Activated T-cell treated with anti-CD3 and anti-CD28 coated beads, Interleukin-2, amount 50 U/mL, for 4 hours (primary cell): ENCODE measurements around the gene STIM1. TPM values are rescaled to one million over a fixed set of nuclear protein-coding genes. Genes with fewer than 3 reads are reported as not detected.

ENCODE experiments used
- ATAC-seq, 2 donors: fragments of 200-7000 bp; cut with Tn5 transposase; one replicate each; pipeline ENCODE4 v1.10.0; 2021
- DNase-seq: peaks from one replicate; pipeline ENCODE4 v3.0.0-alpha.2; 2020
- H3K27me3 Mint-ChIP-seq: one replicate; pipeline ENCODE4 v1.8.0; 2021; ENCODE audit warnings: low read depth, mixed read lengths
- H3K36me3 Mint-ChIP-seq: one replicate; pipeline ENCODE4 v1.8.0; 2022; ENCODE audit warnings: mixed read lengths; ENCODE audit not compliant: insufficient read depth
- H3K4me1 Mint-ChIP-seq: one replicate; pipeline ENCODE4 v1.8.0; 2021; ENCODE audit warnings: low read depth, mixed read lengths
- H3K4me3 Mint-ChIP-seq: one replicate; pipeline ENCODE4 v1.8.0; 2021; ENCODE audit warnings: mild to moderate bottlenecking, moderate library complexity, mixed read lengths
- H3K9me3 Mint-ChIP-seq: one replicate; pipeline ENCODE4 v1.8.0; 2021; ENCODE audit warnings: mixed read lengths
- total RNA-seq, 3 donors: library from RNA; stranded (reverse); gene quantifications; one replicate each; pipeline ENCODE4 v1.2.1, GENCODE V29; 2021

STIM1 gene
- total RNA-seq, 3 donors from 2014 or later, result 35.6 to 42.5 (median 37.4) TPM

GRCh38 chr11:4092026-4092425 lies 236.6 kb downstream of the STIM1 start:
- peaks cover 12% of the 10 kb centered on the region for H3K36me3 Mint-ChIP-seq
- no peaks in the 10 kb centered on the region for H3K27me3 Mint-ChIP-seq
- H3K4me1 Mint-ChIP-seq, result peaks cover 75% of the 10 kb centered on the region
- DNase-seq (no peak), ATAC-seq (no peak)
- H3K9me3 Mint-ChIP-seq, result no peaks in the 10 kb centered on the region
- peak overlapping the region; percentile 4 for H3K4me3 Mint-ChIP-seq

- Mint-ChIP-seq H3K9me3 (no peaks in the 10 kb centered on the region), H3K4me3 (peak overlapping the region; percentile 98), H3K27me3 (no peaks in the 10 kb centered on the region), H3K36me3 (peaks cover 7% of the 10 kb centered on the region), H3K4me1 (peaks cover 72% of the 10 kb centered on the region)
- DNase-seq, result no peak
- peak in 1 of 2 donors; percentile 1 for ATAC-seq
Observed at GRCh38 chr11:4093519-4094347, 238.3 kb downstream of the STIM1 start.

DNA sequence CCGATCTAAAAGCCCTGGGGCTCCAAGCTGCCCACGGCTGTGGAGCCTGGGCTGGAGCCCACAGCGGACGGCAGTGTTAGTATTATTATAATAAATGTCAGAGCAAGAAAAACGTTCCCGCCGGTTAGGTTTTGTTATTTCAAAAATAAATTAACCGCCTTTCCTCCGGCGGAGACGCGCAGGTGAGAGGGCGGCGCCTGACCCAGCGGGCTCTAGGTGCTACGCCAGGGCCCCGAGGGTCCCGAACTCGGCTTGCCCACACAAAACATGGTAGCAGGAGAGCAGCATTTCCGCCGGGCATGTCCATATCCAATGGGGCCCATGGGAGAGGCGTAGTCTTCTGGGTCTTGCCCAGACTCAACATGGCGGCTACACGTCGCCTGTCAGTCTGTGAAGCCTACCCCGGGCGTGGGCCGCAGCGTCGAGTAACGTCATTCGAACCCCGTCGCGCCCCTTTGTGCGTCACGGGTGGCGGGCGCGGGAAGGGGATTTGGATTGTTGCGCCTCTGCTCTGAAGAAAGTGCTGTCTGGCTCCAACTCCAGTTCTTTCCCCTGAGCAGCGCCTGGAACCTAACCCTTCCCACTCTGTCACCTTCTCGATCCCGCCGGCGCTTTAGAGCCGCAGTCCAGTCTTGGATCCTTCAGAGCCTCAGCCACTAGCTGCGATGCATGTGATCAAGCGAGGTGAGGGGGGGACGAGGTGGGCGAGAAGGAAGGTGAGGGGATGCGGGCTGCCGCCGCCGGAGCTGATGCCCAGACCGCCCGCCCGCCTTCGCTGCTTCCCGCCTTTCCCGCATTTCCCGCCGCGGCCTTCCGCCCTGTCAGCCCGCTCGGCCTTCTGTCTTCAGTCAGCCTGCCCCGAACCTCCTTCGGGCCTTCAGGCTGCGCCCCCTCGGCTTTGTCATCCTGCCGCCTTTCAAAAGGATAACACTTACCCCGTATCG lies 239.2 kb downstream of the STIM1 start, which contains the start of gene RRM1:
Gene RRM1, plus strand, starts transcription at position 452 of the 944 bp plus-strand sequence. Its CDS starts 214 bp downstream, at position 666.
- DNase-seq (peak; percentile 91), ATAC-seq (peak; percentile 95)
- peaks cover 10% of the 10 kb centered on the region for H3K36me3 Mint-ChIP-seq
- H3K4me3 Mint-ChIP-seq, result peak within 1 kb of the TSS; percentile 98
- H3K9me3 Mint-ChIP-seq, result no peaks in the 10 kb centered on the region
- peaks cover 71% of the 10 kb centered on the region for H3K4me1 Mint-ChIP-seq
- no peaks in the 10 kb centered on the region for H3K27me3 Mint-ChIP-seq

DNA sequence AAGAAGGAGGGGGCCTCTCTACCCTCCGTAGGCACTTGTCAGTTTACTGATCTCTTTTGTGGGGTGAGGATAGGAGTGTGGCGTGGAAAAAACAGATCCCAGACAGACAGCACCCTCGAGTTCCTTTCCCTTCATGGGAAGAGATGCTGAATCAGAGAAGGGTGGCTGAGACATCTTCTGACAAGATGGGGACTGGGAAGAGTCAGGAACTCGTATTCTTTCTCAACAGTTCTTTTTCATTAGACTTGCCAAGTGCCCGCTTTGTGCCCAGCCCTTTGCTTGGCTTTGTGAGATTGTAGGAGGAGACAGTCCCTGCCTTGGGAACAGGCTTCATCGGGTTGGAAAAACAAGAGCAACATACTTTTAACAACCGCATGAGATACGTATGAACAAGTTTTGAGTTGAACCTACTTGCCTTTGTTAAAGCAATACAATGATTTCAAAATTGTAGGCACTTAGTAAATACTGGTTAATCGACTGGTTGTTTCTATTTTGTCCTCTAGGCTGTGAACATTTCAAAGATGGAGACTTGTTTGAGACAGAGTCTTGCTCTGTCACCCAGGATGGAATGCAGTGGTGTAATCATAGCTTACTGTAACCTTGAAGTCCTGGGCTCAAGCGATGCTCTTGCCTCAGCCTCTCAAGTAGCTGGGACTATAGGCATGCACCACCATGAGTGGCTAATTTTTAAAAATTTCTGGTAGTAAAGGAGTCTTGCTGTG lies 240.2 kb downstream of the STIM1 start:
- H3K36me3 Mint-ChIP-seq, result peaks cover 13% of the 10 kb centered on the region
- H3K4me3 Mint-ChIP-seq, result peak overlapping the region; percentile 98
- H3K27me3 Mint-ChIP-seq, result no peaks in the 10 kb centered on the region
- no peaks in the 10 kb centered on the region for H3K9me3 Mint-ChIP-seq
- H3K4me1 Mint-ChIP-seq, result peaks cover 67% of the 10 kb centered on the region
- ATAC-seq (no peak), DNase-seq (no peak)

DNA sequence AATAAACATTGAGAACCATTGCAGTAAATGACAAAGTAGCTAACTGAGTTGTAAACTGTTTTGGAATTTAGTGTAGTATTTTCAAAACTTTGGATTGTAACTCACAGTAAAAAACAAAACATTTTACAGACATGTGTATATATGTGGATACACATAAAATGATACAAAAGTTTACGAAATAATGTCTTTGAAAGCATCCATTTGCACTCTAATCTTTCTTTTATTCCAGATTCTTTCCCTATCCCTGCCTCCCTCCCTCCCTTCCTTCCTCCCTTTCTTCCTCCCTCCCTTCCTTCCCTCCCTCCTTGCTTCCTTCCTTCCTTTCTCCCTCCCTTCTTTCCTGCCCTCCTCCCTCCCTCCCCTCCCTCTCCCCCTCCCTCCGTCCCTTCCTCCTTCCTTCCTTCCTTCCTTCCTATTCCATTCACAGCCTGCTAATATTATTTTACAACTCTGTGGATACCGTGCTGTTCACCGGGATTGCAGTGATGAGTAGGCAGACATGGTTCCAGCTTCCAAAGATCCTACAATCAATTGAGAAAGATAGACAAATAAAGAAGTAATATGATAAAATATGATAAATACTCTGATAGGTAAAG lies 242.7 kb downstream of the STIM1 start:
- Mint-ChIP-seq H3K9me3 (no peaks in the 10 kb centered on the region), H3K4me1 (peaks cover 47% of the 10 kb centered on the region), H3K27me3 (no peaks in the 10 kb centered on the region), H3K4me3 (no peak overlapping the region), H3K36me3 (peaks cover 22% of the 10 kb centered on the region)
- DNase-seq, result no peak
- no peak for ATAC-seq

DNA sequence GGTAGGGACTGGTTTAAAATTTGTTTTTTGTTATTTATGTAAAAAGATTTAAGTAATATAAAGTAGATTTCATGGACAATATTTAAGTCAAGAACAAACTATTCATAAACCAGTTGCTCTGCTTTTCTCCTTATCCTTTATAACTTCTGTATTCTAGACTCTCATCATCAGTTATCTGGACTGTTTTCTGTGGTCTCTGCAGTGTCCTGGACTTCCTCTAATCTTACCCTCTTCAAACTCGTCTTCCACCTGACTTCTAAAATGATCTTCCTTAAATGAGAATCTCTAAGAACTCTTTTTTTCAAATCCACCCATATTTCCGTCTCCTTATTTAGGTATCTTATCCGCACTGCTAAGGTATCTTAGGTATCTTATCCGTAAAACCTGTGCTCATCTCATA lies 247.2 kb downstream of the STIM1 start:
- H3K4me1 Mint-ChIP-seq, result peaks cover 19% of the 10 kb centered on the region
- H3K36me3 Mint-ChIP-seq, result peaks cover 37% of the 10 kb centered on the region
- H3K4me3 Mint-ChIP-seq, result no peak overlapping the region
- H3K9me3 Mint-ChIP-seq, result no peaks in the 10 kb centered on the region
- no peak for DNase-seq
- no peaks in the 10 kb centered on the region for H3K27me3 Mint-ChIP-seq
- no peak for ATAC-seq

DNA sequence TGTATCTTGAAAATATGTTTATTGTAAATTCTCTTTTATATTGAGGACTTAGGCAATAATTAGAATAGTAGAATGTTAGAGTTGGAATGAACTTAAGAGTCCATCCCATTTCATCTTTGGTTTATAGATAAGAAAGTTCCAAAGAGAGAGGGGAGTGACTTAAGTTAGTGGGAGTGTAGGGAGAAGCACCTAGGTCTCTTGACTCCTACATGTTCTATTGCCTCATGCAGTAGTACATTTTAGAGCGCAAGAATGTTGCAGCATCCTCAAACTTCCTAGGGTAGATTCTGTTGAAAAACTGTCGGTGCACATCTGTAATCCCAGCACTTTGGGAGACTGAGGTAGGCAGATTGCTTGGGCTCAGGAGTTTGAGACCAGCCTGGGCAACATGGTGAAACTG lies 247.8 kb downstream of the STIM1 start:
- H3K4me3 Mint-ChIP-seq, result no peak overlapping the region
- no peaks in the 10 kb centered on the region for H3K27me3 Mint-ChIP-seq
- peaks cover 40% of the 10 kb centered on the region for H3K36me3 Mint-ChIP-seq
- no peak for DNase-seq
- ATAC-seq, result no peak
- H3K9me3 Mint-ChIP-seq, result no peaks in the 10 kb centered on the region
- peaks cover 18% of the 10 kb centered on the region for H3K4me1 Mint-ChIP-seq

DNA sequence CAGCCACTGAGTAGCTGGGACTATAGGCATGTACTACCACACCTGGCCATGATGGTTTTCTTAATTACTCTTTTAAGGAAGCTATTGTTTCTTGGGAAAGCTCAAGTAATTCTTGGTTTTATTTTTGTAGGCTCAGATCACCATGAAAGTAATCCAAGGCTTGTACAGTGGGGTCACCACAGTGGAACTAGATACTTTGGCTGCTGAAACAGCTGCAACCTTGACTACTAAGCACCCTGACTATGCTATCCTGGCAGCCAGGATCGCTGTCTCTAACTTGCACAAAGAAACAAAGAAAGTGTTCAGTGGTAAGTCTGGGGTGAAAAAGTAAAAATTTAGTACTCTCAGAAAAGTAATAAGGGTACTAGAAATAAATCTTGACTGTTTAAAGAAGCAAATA lies 250.5 kb downstream of the STIM1 start:
- no peaks in the 10 kb centered on the region for H3K27me3 Mint-ChIP-seq
- H3K9me3 Mint-ChIP-seq, result no peaks in the 10 kb centered on the region
- H3K36me3 Mint-ChIP-seq, result peaks cover 38% of the 10 kb centered on the region
- peaks cover under 1% of the 10 kb centered on the region for H3K4me1 Mint-ChIP-seq
- DNase-seq (no peak), ATAC-seq (no peak)
- no peak overlapping the region for H3K4me3 Mint-ChIP-seq

DNA sequence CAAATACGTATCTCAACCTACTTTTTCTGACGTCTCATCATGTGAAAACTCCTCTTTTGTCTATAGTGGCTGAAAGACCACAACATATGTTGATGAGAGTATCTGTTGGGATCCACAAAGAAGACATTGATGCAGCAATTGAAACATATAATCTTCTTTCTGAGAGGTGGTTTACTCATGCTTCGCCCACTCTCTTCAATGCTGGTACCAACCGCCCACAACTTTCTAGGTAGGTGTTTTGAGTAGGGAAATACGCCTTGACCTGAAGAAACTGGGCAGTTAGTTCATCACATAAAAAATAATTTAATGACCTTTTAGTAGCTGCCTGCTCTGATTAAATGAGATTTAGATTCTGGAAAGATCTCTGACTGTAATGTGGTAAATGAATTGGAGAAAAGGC lies 256.4 kb downstream of the STIM1 start:
- Mint-ChIP-seq H3K36me3 (peaks cover 45% of the 10 kb centered on the region), H3K27me3 (no peaks in the 10 kb centered on the region), H3K9me3 (no peaks in the 10 kb centered on the region), H3K4me3 (no peak overlapping the region), H3K4me1 (peaks cover 1% of the 10 kb centered on the region)
- no peak for ATAC-seq
- DNase-seq, result no peak

GRCh38 chr11:4115128-4115527 lies 259.7 kb downstream of the STIM1 start:
- Mint-ChIP-seq H3K4me3 (no peak overlapping the region), H3K36me3 (peaks cover 45% of the 10 kb centered on the region), H3K9me3 (no peaks in the 10 kb centered on the region), H3K4me1 (peaks cover 5% of the 10 kb centered on the region), H3K27me3 (no peaks in the 10 kb centered on the region)
- ATAC-seq (no peak), DNase-seq (no peak)

DNA sequence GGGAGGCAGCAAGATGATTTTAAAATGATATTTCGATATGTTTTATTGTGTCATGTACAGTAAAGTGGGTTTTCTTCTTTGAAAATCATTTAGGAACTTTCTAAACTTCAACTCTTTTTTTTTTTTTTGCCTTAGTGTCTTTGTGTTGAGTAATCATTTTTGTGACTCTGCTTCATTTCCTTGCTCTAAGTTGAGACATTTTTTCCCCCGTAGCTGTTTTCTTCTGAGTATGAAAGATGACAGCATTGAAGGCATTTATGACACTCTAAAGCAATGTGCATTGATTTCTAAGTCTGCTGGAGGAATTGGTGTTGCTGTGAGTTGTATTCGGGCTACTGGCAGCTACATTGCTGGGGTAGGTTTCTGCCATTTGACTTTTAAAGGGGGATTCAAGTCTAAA lies 262.6 kb downstream of the STIM1 start:
- peaks cover 47% of the 10 kb centered on the region for H3K36me3 Mint-ChIP-seq
- H3K4me3 Mint-ChIP-seq, result no peak overlapping the region
- no peak for DNase-seq
- no peaks in the 10 kb centered on the region for H3K27me3 Mint-ChIP-seq
- H3K9me3 Mint-ChIP-seq, result no peaks in the 10 kb centered on the region
- no peak for ATAC-seq
- peaks cover 4% of the 10 kb centered on the region for H3K4me1 Mint-ChIP-seq

DNA sequence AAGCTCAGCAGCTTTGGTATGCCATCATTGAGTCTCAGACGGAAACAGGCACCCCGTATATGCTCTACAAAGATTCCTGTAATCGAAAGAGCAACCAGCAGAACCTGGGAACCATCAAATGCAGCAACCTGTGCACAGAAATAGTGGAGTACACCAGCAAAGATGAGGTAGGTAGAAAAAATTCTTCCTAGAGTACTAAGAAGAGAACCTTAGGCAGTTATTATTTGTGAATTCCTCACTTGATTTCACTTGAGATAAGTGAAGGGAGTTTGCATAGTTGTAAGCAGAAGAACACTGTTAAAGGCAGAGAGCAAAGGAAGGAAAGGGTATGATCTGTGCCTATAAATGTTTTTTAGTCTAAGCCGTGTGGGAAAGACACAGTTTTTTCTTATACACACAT lies 267.8 kb downstream of the STIM1 start:
- H3K4me3 Mint-ChIP-seq, result no peak overlapping the region
- peaks cover 1% of the 10 kb centered on the region for H3K4me1 Mint-ChIP-seq
- peaks cover 56% of the 10 kb centered on the region for H3K36me3 Mint-ChIP-seq
- H3K27me3 Mint-ChIP-seq, result no peaks in the 10 kb centered on the region
- no peak for ATAC-seq
- H3K9me3 Mint-ChIP-seq, result no peaks in the 10 kb centered on the region
- DNase-seq, result no peak

GRCh38 chr11:4125141-4125540 lies 269.7 kb downstream of the STIM1 start:
- H3K4me1 Mint-ChIP-seq, result peaks cover 1% of the 10 kb centered on the region
- H3K4me3 Mint-ChIP-seq, result no peak overlapping the region
- peaks cover 48% of the 10 kb centered on the region for H3K36me3 Mint-ChIP-seq
- H3K27me3 Mint-ChIP-seq, result no peaks in the 10 kb centered on the region
- no peak for DNase-seq
- no peak for ATAC-seq
- no peaks in the 10 kb centered on the region for H3K9me3 Mint-ChIP-seq

DNA sequence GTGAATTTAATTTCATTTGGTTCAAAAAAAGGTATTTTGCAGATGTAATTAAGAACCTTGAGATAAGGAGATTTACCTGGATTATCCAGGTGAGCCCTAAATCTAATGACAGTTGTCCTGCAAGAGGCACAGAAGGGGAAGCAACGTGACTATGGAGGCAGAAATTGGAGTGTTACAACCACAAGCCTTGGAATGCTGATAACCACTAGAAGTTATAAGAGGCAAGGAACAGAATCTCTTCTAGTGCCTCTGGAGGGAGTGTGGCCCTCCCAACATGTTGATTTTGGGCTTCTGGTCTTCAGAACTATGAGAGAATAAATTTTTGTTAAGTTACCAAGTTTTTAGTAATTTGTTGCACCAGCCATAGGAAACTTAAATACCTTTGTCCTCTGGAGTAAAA lies 271.9 kb downstream of the STIM1 start:
- H3K4me1 Mint-ChIP-seq, result peaks cover 1% of the 10 kb centered on the region
- H3K27me3 Mint-ChIP-seq, result no peaks in the 10 kb centered on the region
- no peaks in the 10 kb centered on the region for H3K9me3 Mint-ChIP-seq
- H3K36me3 Mint-ChIP-seq, result peaks cover 44% of the 10 kb centered on the region
- ATAC-seq (no peak), DNase-seq (no peak)
- no peak overlapping the region for H3K4me3 Mint-ChIP-seq
